CD4-positive, alpha-beta T cell treated with Interferon alpha-2 for 1 hour (primary cell): ENCODE data around the gene MACROD1.

Experiments
- DNase-seq, 2 donors: peaks; one replicate each; pipeline ENCODE4 v3.0.0-alpha.2; 2020 to 2022

The MACROD1 gene, protein sequence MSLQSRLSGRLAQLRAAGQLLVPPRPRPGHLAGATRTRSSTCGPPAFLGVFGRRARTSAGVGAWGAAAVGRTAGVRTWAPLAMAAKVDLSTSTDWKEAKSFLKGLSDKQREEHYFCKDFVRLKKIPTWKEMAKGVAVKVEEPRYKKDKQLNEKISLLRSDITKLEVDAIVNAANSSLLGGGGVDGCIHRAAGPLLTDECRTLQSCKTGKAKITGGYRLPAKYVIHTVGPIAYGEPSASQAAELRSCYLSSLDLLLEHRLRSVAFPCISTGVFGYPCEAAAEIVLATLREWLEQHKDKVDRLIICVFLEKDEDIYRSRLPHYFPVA

DNA sequence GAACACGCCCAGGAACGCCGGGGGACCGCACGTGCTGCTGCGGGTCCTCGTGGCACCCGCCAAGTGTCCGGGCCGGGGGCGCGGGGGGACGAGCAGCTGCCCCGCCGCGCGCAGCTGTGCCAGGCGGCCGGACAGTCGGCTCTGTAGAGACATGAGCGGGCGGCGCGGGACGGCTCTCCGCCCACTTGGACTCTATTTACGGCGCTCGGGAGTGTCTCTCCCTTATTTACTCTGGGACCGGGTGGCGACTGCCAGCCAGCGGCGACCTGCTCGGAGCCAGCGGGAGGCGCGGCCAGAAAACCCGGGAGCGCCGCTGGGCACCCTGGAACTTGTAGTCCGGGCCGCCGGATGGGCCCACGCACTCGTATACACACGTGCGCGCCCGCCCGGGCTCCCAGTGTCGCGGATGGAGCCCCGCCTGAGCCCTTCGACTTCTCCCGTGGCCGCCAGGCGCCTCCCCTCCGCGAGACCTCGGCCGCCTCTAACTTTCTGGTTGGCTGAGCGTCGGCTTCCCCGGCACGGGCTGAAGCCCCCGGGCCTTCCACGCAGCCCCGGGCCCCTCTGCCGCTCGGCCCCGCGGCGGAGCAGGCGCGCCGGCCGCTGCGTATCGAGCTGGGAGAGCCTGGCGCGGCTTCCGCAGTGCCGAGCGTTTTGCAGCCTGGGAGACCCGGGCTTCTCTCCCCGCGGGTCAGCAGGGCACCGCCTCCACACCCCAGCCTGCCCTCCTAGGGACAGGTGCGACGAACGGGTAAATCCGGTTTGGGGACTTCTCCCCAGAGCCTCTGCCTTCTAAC is at the start of gene MACROD1:
TSS of gene MACROD1 (minus strand) at position 272 of the 794 bp plus-strand sequence. CDS start at position 153, 119 bp downstream.
- peak; percentile 71 to 84 for DNase-seq

DNA sequence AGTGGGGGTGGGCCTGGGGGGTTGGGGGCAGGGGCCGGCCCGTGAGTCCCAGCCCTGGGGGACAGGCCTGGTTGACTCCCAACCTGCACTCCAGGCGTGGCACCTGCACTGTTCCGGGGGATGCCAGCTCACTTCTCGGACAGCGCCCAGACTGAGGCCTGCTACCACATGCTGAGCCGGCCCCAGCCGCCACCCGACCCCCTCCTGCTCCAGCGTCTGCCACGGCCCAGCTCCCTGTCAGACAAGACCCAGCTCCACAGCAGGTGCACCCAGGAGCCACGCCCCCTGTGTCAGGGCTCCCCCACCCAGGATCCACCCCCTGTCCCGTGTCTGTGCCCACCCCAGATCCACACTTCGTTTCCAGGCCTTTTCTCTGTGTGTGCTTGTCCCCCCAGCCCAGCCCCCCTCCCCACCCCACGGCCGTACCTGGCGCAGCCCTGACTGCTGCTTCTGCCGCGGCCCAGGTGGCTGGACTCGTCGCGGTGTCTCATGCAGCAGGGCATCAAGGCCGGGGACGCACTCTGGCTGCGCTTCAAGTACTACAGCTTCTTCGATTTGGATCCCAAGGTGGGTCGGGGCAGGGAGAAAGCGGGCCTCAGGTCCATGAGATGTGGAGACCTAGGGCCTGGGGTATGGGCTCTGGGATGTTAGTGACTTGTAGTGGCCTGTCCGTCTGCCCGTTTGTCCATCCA is 45.4 kb upstream of the MACROD1 start:
- no peak for DNase-seq

DNA sequence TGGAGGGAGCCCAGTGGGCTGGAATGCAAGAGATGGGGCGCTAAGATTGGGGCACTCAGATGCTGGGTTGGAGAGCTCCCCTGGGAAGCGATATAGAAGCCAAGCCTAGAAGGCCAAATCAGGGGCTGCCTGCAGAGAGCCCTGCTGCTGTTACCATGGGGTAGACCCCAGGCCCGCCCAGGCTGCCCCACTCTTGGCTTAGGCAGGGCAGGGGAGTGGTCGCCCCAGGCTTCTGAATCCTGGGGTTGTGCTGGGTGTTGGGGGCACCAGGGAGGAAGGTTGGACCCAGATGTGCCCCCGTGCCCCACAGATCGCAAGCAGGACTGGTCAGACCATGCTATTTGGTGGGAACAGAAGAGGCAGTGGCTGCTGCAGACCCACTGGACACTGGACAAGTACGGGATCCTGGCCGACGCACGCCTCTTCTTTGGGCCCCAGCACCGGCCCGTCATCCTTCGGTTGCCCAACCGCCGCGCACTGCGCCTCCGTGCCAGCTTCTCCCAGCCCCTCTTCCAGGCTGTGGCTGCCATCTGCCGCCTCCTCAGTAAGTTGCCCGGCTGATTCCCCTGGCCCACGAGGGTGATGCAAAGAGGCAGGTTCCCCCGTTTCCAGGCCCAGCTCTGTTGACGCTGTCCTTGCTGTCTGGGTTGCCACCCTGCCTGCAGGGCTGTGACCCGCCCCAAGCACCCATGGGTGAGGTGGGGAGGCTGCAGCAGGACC is 44.5 kb upstream of the MACROD1 start:
- DNase-seq = no peak

DNA sequence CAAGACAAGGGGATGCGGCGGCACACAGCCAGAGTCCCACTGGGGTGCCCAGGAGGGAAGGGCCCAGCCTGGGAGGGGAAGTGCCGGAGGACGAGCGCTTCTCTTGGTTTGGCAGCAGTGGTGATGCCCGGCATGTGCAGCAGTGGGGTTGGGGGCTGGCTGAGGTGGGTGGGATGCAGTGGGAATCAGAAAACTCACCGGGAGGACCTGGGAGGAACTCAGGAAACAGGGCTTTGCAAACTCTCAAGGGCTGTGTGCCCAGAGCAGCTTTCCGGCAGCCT is 43.6 kb upstream of the MACROD1 start:
- DNase-seq = no peak

DNA sequence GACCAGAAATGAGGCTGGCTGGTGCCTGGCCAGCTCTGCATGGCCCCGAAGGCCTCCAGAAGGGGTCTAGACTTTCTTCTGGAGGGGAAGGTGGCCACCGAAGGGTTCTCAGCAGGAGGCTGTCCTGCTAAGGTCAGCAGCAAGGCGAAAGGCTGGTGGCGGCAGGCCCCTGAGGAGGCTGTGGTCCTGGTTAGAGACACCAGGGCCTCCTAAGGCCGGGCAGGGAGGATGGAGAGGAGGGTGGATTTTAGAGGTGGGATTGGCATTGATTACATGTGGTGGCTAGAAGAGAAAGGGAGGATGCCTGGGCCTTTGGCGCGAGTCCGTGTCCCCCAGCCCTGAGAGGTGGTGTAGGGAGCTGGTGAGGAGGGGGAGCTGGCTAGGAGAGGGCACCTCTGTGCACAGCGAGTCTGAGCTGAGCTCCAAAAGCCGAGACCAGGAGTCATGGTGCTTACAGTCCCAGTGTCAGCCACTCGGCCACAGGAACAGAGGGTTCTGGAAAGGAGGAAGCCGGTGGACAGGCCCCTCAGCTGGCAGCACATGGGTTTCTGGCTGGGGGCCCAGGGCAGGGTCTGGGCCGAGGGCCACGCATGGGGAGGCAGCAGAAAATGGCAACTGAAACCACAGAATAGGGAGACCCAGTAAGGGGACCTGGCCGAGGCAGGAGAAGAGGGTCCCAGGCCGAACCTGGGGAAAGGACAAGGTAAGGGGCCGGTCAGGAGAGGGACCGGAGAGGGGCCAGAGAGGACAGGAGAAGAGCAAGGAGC is 43.1 kb upstream of the MACROD1 start:
- DNase-seq = no peak

DNA sequence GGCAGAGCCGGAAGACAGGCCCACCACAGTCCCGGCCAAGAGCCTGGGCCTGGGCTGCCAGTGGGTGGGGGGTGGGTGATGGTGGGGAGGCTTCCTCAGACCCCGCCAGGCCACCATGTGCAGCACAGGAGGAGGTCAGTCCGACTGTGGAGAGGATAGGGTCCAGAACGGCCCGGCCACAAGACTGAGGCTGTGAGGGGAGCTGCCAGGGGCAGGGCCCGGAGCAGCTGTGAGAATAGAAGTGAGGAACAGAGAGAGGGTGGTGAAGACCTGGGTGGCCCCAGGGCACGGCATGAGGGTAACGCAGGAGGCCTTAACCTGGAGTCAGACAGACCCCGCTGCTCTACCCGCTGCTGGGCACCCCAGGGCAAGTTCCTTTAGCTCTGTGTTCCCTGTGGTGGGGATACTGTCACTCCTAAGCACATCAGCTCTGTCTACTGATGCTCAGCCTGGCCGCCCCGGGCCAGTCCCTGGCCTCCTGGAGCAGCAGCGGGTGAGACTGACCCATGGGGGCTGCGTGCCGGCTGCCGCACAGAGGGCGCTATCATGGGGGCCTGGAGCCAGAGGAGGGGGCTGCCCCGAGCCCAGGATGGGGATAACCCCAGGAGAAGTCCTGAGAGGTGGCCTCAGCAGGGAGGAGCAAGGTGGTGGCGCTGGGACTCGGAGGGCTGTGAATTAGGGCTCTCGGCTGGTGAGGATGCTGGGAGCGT is 42.3 kb upstream of the MACROD1 start:
- DNase-seq = no peak

DNA sequence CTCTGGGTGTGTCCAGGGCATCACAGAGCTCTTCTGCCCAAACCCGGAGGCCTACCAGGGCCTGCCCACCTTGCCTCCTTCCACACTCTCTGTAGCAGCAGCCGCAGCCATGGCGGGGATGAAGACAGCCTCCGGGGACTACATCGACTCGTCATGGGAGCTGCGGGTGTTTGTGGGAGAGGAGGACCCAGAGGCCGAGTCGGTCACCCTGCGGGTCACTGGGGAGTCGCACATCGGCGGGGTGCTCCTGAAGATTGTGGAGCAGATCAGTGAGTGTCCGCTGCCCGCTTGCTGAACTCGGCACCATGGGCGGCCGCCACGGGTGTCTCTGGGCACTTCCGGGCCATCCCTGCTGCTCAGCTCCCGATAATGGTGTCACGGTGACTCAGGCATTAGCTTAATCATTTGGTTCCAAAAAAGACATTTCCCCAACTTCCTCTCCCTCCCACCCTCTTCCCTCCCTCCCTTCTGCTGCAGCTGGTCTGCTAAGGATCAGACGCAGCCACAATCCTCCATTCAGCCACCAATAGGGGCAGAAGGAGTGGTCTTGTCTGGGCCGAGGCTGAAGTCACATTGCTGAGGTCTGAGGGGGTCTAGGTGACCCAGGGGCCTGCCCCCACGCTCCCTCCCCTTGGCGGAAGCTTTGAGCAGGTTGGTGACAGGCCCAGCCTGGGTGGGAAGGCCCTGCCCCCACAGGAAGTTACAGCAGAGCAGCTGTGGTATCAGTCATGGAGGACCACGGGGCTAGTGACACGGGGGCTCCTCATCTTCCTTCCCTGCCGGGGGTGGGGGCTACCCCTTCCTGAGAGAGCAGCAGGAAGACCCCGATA is 41.6 kb upstream of the MACROD1 start:
- DNase-seq = peak; percentile 73 to 80

DNA sequence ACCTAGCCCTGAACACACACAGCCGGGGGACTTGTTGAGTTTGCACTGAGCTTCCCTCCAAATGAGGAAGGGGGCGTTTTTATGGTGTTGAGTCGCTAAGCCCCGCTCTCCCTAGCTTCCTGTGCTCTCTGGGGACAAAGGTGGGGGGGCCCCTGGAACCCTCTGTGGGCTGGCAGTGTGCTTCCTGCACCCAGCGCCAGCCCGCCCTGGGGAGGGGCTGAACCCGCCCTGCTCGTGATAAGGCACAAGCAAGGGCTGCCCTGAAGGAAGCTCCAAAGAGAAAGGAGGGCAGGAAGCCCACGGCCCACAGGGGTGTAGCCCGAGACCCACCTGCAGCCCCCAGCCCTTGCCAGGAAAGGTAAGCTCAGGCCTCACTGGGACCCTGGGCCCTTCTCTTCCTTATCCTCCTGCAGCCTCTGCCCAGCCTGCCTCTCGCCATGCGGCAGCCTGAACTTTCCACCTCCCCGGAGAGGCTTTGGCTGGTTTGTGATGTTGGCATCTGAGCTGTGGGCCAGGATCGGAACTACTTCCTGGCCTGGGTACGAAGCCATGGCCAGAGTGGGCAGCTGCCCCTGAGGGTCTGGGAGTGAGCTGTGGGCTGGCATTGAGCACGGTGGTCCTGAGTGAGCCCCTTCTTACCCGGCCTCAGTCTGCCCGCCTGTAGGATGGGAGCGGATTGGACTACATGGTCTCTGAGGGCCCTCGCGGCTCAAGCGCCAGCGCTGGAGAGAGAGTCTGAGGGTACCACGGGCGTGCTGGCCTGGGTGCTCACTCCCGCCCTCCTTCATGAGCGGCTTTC is 40.7 kb upstream of the MACROD1 start, which contains the start of gene FERMT3:
TSS of gene FERMT3 (plus strand) at position 265 of the 799 bp plus-strand sequence. CDS start 644 bp downstream, outside the sequence.
- DNase-seq = peak; percentile 65 to 78

DNA sequence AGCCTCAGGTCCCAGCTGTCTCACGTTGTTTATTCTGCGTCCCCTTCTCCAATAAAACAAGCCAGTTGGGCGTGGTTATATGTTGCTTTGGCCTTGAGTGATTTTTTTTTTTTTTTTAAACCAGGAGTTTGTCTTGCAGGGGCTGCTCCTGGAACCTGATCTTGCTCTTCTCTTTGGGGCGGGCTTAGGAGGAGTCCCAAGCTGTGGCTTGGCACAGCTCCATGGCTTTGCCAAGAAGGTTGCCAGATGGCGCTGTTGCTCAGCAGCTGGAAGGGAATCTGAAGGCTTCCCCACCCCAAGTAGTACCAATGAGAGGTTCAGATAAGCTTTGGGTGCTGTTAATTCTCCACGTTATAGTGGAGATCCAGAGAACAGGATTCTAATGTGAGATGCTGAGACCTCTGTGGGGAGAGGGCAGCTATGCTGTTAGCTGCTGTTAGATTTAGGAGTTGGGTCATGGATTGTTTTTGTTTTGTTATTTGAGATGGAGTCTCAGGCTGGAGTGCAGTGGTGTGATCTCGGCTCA is 38.6 kb upstream of the MACROD1 start:
- DNase-seq = peak; percentile 87 to 91

DNA sequence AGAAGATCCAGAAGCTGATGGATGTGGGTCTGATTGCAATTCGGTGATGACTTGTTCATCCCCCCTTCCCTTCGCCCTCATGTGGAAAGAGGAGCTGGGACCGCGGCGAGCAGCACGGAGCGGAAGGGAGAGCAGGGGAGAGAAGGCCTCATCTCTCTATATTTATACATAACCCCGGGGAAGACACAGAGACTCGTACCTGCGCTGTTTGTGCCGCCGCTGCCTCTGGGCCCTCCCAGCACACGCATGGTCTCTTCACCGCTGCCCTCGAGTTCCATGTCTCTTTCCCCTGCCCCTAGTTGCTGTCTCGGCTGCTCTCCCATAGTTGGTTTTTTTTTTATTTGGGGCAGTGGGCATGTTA is 38.1 kb upstream of the MACROD1 start:
- no peak for DNase-seq

DNA sequence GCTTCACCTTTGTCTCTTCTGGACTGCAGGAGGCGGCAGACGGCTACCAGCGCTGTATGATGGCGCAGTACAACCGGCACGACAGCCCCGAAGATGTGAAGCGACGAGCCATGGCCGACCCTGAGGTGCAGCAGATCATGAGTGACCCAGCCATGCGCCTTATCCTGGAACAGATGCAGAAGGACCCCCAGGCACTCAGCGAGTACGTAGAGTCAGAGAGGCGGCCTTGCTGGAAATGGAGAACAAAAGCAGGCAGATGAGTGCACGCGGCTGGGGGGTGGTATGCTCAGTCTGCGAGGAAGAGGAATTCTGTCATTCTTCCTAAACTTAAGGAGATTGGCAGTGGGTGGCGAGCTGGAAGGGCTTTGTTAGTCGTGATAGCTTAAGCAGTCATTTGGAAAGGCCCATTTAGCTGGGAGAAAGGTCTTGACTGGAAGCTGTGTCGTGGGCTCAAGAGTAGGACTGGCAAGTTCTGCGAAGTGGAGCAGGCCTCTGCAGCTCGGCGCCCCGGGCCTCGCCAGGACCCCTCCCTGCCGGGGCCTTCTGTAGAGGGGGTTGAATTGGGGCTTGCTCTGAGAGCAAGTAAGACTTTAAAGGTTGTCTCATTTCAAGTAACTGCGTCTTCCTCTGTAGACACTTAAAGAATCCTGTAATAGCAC is 37.6 kb upstream of the MACROD1 start:
- no peak for DNase-seq

DNA sequence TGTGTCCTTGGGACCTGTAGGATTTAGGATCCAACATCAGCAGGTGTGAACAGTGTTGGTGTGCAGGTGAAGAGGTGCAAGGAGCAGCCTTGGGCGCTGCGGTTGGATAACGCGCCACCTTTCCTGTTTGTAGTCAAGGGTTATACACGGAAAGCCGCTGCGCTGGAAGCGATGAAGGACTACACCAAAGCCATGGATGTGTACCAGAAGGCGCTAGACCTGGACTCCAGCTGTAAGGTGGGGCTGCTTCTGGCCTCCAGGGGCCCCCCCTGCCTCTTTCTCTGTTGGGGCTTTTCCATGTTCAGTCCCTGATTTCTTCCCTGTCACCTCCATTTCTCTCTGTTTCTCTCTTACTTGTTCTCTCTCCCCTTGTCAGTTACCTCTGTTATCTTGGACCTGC is 37.1 kb upstream of the MACROD1 start:
- DNase-seq = no peak

DNA sequence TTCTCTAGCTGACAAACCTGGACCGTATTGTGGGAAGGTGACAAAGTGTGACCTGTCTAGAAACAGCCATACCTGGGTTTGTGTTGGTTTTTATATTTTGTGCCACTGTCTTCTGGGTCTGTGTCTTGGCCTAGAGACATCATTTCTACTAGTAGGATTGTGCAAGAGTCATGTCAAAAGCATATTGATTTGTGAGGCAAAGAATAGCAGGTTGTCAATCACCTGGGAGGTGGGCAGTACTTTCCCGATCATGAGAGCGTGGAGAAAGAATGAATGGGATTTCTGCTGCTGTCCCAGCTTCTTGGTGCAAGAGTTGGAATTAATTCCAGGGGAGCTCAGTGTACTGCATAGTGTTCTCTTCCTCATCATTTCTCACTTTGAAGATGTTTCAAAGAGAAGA is 35.6 kb upstream of the MACROD1 start:
- no peak for DNase-seq

DNA sequence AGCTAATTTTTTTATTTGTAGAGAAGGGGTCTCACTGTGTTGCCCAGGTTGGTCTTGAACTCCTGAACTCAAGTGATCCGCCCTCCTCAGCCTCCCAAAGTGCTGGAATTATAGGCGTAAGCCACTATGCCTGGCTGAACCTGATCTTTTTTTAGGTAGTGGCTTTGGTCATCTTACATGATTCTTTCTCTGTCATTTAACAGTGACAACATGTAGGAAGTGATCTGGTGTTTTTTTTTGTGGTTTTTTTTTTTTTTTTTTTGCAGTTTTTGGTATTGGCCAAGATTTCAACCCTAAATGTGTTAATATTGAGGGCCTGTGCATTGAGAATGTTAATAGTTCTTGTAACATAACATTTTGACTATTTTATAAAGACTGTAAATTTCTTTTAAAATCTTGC is 32.6 kb upstream of the MACROD1 start:
- DNase-seq = no peak

DNA sequence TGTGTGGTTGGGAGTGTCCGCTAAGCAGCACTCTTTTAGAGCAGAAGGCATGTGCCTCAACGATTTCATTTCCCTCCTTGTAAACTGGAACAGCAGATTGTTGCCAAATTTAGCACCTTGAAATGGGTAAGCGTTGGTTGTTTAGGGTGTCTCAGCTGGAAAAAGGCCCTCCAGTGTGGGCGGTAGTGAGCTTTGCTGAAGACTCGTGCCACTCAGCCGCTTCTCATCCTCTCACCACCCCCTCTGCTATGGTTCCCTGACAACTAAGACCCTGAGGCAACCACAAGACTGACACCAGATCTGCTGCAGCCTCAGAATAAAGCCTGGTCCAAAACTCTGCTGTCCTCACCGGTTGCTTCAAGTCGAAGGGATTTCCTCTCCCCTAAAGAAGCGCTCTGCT is 30.7 kb upstream of the MACROD1 start:
- DNase-seq = no peak

DNA sequence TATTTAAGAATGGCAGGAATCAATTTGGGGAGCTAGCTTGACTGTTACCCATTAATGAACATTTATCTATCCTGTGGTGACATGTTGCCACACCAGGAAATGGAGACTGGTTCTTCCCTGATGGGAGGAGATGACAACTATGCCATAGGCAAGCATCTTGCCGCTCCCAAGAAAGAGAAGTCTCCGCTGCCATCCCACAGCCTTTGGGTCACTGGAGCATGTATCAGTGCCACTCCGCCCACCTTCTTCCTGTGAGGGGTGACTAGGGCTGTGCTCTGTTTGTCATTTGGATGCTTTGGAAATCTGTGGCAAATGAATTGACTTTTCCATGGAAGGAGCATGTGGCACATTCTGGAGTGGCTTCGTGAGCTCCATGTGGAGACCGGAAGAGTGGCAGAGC is 26.5 kb upstream of the MACROD1 start:
- DNase-seq = no peak

DNA sequence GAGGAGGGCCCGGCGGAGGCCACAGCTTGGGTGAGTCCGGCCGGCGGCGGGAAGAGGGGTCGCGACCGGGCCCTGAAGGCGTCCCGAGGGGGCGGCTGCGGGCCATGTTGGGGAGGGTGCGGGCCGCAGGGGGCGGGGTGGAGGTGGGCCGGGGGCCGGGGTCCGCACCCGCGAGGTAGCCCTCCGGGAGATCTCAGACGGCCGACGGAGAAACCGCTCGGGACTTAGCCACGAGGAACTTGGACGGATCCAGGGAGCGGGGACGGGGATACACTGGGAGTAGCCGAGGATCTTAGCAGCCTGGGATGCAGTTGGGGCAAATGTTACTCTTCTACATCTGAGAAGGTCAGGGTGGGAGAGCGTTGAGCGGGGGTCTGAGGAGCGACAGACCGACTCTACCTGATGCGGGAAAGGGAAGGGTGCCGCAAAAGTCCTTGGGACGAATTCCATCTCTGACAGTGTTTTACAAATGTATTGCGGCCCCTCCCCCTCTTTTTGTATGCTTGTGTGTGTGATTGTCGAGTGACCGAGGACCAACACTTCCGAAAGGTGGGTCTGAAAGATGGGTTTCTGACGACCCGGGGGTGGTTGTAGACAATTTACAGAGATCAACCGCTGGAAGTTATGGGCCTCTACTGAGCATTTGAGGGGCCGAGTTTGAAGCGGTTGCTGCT is 20.7 kb upstream of the MACROD1 start:
- DNase-seq = peak; percentile 39 to 58

DNA sequence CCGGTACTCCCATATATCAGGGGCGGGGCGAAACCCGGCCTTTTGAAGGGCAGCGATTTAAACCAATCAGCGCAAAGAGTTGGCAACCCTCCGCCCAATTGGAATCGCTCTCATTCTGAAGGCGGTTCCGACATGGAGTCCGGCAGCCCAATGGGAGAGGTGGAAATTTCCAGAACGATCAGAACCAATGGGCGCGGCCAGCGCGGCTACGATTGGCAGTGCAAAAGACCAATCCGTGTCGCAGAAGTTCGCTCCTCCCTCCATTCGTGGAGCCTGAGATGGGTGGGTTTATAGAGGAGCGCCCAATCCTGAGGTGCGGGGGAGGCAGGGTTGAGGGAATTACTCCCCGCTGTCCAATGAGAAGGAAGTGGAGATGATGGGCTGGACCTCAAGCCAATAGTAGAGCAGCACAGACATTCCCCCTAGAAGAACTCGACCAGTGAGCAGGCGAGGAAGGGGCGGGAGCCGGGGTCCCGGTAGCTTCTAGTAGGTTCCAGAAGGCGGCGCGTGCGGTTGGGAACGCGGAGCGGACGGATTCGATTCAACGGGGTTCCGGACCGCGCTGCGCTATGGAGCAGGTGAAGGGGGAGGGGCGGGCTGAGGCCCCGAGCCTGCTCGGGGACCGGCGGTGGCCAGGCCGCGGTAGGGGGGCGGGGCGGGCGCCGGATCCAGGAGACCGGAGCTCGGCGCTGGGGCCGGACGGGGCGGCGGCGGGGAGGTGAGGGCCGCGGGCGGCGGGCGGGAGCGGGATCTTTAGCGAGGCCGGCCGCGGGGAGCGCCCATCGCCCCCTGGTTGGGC is 20.0 kb upstream of the MACROD1 start, which contains the start of gene STIP1:
TSS of gene STIP1 (plus strand) at position 479 of the 799 bp plus-strand sequence. CDS start at position 570, 91 bp downstream.
- DNase-seq = peak; percentile 100
